ENCODE results near the gene SLX9.
A peak's percentile ranks its signal among the peaks of the same experiment; 100 is the strongest.

The SLX9 gene

DNA sequence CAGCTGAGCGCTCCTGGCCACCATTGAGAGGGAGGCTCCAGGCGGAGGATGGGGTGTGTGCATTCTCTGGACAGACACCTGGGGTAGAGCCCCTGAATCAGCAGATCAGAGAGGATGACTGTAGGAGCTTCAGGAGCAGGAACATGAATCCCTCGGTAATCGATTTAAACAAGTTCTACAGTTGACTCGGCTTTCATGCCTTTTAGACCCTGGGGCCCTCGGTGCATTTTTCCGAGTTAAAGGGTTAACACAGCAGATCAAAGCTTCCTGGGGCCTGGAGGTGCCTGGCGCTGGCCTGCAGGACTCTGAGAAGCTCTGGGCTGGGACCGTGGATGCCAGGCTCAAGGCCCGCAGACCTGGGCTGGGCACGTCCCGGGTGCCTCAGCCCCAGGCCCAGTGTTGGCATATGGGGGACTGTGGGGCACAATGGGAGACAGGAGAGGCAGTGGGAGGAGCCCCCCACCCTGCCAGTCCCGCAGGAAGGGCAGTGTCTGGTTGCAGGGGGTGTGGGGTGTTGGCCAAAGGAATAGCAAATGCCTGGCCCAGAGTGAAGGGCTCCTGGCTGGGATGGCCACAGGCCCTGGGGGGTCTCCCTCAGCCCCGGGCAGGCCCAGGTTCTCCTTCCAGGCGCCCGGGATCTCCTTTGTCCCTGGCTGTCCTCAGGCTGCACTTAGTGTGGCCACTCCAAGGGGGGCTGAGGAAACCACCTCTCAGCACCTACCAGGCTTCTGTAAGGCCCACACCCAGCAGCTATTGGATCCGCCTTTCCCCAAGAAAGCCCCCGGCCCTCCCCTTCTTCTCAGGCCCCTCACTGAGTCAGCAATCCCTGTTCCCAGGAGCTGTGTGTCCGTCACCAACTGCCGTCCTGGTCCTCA, 40.1 kb downstream of the SLX9 start:
- DNase-seq = no peak

DNA sequence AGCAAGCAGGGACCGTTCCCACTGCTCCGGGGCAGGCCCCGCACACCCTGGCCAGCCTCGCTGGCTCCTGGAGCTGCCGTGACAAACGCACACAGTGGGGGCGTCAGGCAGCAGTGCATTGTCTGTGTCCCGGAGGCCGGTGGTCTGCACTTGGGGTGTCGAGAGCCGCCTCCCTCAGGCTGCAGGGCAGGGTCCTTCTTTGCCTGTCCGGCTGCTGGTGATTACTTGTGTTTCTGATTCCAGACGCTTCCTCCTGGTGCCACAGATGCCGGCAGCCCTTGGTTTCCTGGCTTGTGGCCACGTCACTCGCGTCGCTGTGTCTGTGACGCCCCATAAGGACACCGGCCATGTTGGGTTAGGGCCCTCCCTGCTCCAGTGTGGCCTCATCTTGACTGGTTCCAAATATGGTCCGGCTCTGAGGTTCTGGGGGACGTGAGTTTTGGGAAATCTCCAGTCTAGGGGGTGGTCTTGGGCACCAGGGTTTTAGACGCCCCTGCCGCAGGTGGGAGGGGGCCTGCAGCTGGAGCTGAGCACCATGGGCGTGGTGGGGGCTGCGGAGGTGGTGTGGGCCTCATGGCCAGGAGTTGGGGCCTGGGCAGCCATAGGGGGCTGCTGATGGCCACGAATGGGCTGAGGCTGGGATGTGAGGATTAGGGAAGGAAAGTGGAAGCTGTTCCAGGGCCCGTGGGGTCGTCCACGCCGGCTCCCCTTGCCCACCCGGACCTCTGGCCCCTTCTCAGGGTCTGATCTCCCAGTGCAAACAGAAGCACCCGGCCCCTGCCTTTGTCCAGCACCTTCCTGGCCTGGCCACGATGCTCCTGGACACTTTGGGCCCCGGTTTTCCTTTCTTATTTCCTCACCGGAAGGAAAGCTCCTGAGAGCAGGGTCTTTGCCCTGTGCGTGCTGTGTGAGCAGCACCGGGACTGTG, 41.0 kb downstream of the SLX9 start:
- peak; percentile 18 for DNase-seq

GRCh38 chr21:44982558-44983250, 42.9 kb downstream of the SLX9 start:
- peak; percentile 73 for DNase-seq

- peak; percentile 27 for DNase-seq
Measured at GRCh38 chr21:44983421-44984206, 43.8 kb downstream of the SLX9 start.

- DNase-seq = peak; percentile 31
Measured at GRCh38 chr21:44984428-44984791, 44.6 kb downstream of the SLX9 start.

DNA sequence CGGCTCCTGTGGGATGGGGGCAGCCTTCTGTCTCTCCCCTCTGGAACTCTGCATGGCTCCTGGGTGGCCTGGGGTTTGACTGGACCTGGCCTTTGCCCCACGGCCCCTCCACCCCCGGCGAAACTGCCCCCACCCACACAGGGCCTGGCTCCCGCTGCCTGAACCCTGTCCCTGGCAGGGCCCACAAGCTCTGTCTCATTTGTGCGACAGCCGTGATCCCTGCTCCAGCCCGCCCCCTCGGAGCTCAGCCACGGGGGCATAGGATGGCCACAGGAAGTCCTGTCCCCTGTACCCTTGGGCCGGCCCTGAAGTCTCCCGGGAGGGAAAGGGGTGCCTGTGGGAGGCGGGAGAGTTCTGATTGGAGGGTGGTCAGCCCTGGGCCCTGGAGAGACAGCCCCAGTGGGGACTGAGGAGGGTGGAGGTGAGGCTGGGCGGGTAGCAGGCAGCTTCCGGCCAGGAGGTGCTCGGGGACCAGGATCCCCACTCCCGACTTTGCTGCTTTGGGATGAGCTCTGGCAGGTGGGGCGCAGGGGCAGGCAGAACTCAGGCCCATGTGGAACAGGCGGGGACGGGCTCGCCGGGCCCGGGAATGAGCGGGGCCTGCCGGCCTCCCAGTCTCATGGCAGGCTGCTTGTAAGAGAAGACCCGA, 45.1 kb downstream of the SLX9 start:
- peak; percentile 49 for DNase-seq

GRCh38 chr21:44985441-44986401, 45.9 kb downstream of the SLX9 start:
- DNase-seq = peak; percentile 41

- peak; percentile 36 for DNase-seq
Measured at GRCh38 chr21:44986471-44987291, 46.9 kb downstream of the SLX9 start.

GRCh38 chr21:44987301-44987885, 47.6 kb downstream of the SLX9 start:
- peak; percentile 40 for DNase-seq

DNA sequence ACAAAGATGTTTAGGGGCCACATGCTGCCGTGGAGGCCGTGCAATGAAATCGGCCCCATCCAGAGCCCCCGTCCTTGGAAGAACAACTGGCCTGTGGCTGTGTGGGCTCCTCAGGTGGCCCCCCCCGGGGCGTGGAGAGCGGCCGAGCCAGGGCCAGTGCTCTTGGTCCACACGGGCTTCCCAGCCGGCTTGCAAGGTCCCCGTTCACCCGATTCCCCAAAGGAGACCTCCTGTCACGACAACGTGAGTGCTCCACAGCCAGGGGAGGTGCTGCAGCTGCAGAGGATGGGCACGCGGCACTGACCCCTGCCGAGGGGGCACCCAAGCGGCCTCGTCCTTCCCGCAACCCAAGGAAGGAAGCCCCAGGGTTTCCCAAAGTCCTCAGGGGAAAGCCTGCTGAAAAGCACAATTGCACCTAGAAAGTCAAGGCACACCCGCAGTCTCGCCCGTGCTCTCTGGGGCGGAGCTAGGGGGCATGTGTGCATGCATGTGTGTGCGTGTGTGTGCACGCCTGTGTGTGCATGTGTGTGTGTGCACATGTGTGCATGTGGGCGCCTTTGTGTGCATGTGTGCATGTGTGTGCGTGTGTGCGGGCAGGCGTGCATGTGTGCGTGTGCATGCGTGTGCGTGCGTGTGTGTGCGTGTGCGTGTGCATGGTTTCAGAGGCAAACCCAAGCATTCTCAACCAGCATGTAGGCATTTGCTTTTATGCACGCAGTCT, 48.2 kb downstream of the SLX9 start:
- DNase-seq = peak; percentile 16

- peak; percentile 21 for DNase-seq
Measured at GRCh38 chr21:44988607-44989536, 49.0 kb downstream of the SLX9 start.

GRCh38 chr21:44989537-44989886, 49.7 kb downstream of the SLX9 start:
- no peak for DNase-seq

GRCh38 chr21:44989943-44990780, 50.3 kb downstream of the SLX9 start:
- peak; percentile 25 for DNase-seq

- peak; percentile 26 for DNase-seq
Measured at GRCh38 chr21:44990921-44991320, 51.1 kb downstream of the SLX9 start.

GRCh38 chr21:44991538-44992483, 52.0 kb downstream of the SLX9 start:
- peak; percentile 44 for DNase-seq
